Measurements from ENCODE around the gene EIPR1. TPM values are rescaled to one million over a fixed set of nuclear protein-coding genes. Genes with fewer than 3 reads are reported as not detected.

The EIPR1 gene
- total RNA-seq, 1 experiment from 2014 or later, result 71.2 TPM

DNA sequence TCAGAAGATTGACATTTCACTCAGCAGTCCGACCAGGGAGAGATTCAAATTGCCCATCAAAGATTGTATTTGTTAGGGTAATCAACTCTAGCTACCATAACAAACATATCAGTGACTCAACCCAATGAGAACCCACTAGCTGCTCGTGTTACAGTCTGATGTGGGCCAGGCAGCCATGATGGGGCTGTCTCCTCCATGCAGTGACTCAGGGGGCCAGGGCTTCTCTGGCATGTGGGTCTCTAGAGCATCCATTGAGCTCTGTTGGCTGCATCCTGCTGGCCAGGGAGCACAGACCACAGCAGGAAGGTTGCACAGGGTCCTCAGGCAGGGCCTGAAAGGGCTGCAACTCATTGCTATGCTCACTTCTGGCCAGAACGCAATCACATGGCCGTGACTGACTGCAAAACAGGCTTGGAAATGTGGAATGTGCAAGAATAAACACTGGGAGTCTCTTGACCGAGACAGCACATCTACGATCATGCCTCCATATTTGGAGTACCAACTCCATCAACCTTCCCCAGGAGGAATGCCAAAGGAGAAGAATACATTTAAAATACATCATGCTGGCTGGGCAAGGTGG lies 216.8 kb downstream of the EIPR1 start:
- peak; percentile 26 for DNase-seq (ENCODE audit: low read depth)

GRCh38 chr2:3159782-3160545 lies 217.7 kb downstream of the EIPR1 start:
- DNase-seq (ENCODE audit: low read depth), result no peak

DNA sequence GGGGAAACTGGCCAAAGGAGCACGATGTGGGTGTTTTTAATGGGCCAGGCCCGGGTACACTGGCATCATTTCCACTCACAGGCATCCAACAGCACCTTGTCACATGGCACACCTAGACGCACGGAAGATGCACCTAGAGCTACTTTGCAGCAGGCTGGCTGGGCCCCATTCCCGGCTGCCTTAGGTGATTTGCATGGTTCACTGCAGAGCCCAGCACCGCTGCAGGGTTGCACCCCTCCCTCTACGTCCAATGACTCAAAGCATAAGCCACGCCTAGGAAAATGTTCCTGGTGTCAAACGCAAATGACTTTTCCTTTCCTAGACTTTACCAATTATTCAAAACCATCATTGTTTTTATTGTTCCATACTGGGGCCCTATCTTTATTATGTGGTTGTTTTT lies 222.9 kb downstream of the EIPR1 start:
- DNase-seq (ENCODE audit: low read depth), result no peak

DNA sequence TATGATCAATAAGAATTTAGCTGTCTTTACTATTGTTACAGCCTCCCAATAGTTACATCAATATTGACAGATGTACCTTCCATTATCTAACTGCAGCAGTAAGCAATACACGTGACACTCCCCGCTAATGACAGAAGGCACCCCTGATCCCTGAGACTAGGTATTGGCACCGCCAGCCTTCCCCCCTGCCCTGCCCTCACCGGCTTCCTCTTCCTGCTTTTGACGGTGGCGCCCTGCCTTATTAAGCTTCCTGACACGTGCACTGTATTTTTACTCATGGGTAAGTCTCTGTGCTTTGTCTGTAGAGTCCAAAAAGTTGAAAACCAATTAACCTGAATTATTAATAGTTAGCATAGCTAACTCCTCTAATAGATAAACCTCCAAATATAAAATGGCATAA lies 223.5 kb downstream of the EIPR1 start:
- no peak for DNase-seq (ENCODE audit: low read depth)

GRCh38 chr2:3151153-3151918 lies 226.3 kb downstream of the EIPR1 start:
- peak; percentile 32 for DNase-seq (ENCODE audit: low read depth)

DNA sequence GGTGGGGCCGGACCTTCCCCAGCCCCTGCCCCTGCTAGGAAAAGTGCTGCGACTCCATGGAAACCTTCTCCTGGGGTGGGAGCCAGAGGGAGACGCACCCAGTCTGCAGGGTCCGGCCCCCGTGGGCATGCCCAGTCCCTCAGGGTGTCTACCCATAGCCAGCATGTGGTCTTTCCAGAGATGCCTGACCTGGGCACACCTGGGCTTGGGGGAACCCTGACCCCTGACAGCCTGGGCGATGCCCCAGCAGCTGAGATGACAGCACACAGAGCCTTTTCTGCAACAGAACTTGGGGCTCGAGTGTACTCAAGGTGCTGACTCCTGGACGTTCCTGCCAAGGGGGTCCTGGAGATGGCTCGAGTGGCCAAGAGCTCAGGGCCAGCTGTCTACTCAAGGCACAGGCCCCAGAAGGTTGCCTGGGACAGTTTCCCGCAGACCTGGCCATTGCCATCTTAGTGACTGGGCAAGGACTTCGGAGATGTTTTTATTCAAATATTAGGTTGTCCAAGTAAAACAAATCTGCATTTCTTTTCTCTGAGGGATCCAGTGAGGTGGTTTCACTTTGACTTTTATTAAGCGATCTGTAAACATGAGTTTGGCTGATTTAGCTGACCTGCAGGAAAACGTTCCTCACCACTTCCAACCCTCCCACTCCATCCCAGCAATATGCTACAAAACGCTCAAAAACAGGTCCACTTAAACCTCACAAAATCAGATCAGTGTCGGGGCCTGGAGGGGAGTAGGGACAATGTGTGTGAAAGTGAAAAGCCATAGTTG lies 228.0 kb downstream of the EIPR1 start:
- DNase-seq (ENCODE audit: low read depth), result no peak

GRCh38 chr2:3148716-3149115 lies 228.9 kb downstream of the EIPR1 start:
- no peak for DNase-seq (ENCODE audit: low read depth)

GRCh38 chr2:3147651-3148530 lies 229.7 kb downstream of the EIPR1 start:
- DNase-seq (ENCODE audit: low read depth), result no peak

GRCh38 chr2:3146772-3147650 lies 230.6 kb downstream of the EIPR1 start:
- no peak for DNase-seq (ENCODE audit: low read depth)

DNA sequence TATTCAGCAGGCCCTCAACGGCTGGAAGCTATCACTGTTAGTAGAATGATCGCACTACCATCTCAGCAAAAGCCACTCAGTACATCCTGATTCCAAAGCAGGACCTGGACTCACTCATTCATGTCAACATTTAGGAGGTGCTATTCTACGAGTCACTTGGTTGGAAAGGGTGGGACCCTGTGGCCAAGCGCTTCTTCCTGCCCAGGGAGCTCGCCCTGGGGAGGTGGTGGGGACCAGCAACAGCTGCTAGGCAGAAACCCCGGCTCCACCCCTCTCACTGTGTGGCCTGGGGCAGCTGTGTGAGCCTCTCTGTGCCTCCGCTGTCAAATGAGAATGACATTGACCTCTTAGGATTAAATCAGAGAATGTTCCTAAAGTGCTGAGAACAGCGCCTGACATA lies 231.4 kb downstream of the EIPR1 start:
- DNase-seq (ENCODE audit: low read depth), result no peak

- no peak for DNase-seq (ENCODE audit: low read depth)
These were observed 232.1 kb downstream of the EIPR1 start for GRCh38 chr2:3145471-3146021.

DNA sequence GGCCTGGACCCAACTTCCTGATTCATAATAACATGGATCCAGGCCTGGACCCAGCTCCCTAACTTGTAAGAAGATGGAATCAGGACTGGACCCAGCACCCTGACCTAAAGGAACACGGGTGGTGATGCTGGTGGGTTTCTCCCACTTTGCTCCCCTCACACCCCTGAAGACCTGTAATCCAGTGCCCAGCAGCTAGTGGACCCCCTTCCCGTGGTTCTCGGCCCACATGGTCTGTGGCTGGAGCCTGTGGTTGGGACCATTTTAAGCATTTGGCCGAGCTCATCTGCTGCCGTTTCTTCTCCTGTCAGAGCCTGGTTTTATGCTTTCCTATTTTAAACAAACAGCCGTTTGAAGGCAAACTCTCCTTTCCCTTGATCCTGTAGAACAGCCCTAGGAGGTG lies 232.8 kb downstream of the EIPR1 start:
- DNase-seq (ENCODE audit: low read depth), result no peak

GRCh38 chr2:3143602-3144001 lies 234.0 kb downstream of the EIPR1 start:
- no peak for DNase-seq (ENCODE audit: low read depth)

- no peak for DNase-seq (ENCODE audit: low read depth)
These were observed 234.6 kb downstream of the EIPR1 start for GRCh38 chr2:3142961-3143571.

DNA sequence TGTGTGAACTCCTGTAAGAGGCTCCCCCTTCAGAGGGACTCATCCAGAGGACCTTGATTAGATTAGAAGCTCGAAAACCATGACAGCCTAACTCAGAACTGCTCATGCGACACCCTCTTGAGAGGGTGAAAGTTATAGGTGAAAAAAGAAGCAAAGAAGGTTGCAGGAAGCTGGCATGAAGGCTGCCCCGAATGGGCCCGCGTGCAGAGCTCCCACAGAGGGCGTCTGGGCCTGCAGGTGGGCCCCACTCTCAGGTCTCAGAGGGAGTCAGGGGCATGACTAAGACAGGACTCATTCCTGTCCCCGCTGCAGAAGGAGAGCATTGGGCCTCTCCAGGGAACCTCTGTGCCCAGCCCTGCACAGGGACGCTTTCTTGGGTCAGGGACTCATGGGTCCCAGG lies 235.4 kb downstream of the EIPR1 start:
- no peak for DNase-seq (ENCODE audit: low read depth)

DNA sequence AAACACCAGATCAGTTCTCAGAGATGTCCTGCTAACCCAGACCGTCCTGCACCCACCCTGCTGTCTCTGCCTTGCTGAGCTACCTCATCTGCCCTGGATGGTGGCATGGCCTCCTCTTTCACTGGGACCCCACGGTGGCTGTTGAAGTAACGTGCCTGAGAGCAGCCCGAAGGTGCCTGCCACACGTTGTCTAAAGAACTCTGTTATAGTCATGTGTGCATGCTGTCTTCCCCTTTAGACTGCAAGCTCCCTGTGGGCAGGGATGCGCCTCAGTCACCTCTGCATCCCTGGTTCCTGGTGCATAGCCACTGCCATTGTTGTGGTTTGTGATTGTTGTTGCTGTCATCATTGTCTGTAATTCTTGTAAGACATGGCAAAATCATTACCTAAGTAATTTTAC lies 235.9 kb downstream of the EIPR1 start:
- no peak for DNase-seq (ENCODE audit: low read depth)

DNA sequence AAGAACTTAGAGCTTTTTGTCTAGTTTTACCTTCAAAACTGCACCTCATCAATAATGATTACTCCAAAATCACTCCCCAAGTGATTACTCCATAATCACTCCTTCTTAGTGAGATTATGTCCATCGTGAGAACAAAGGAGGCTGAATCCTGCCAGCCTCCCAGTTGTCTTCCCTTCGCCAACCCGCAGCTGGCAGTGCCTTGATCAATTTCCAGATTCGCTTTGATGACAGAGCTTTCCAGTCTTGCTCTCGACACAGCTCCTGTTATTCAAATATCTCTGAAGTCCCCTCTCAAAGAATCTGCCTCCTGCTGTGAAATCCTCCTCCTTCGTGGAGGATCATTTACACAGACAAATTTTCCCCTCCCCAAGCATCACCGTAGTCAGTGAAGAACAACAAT lies 237.7 kb downstream of the EIPR1 start:
- no peak for DNase-seq (ENCODE audit: low read depth)
